PC-9 (cell line): ENCODE data around the gene FAM168A. TPM values are rescaled to one million over a fixed set of nuclear protein-coding genes. Genes with fewer than 3 reads are reported as not detected.

Source experiments
- BruUV-seq: library from RNA; stranded (reverse); fragments of 400-500 nt; replicated peaks from 2 replicates; lab custom pipeline; 2021; lab: Mats Ljungman, UMichigan
- CTCF ChIA-PET: fragments of 300-600 bp; sonication (Branson Sonifier 250); formaldehyde crosslinking; loops from one replicate; lab custom pipeline; 2022; ENCODE audit warnings: antibody characterized with exemption; lab: Charles Lee
- POLR2A ChIA-PET: fragments of 300-600 bp; sonication (Branson Sonifier 250); formaldehyde crosslinking; loops from one replicate; lab custom pipeline; 2022; ENCODE audit warnings: antibody characterized with exemption; ENCODE audit not compliant: unreplicated experiment; lab: Charles Lee
- DNase-seq, 2 experiments: peaks; one replicate each; pipeline versions ENCODE4 v3.0.0 to v3.0.0-alpha.2; 2015 to 2022; ENCODE audit warnings: mixed read lengths in 1 of 2
- H2AFZ ChIP-seq: fragments of 200-600 bp; sonication (generic); 2 replicates; pipeline ENCODE4 v1.8.1; 2017; ENCODE audit warnings: antibody characterized with exemption
- H3F3A ChIP-seq: fragments of 200-600 bp; sonication (generic); 2 replicates; pipeline ENCODE4 v1.8.1; 2017; ENCODE audit warnings: antibody characterized with exemption, mild to moderate bottlenecking, low read depth; ENCODE audit not compliant: insufficient read depth
- H3K27ac ChIP-seq: fragments of 200-600 bp; sonication (generic); 2 replicates; pipeline ENCODE4 v1.6.1; 2016; ENCODE audit warnings: mixed run types
- H3K27me3 ChIP-seq: fragments of 200-600 bp; sonication (generic); 2 replicates; pipeline ENCODE4 v1.6.1; 2016; ENCODE audit warnings: low read depth, mixed run types; ENCODE audit not compliant: insufficient read depth
- H3K36me3 ChIP-seq: fragments of 200-600 bp; sonication (generic); 2 replicates; pipeline ENCODE4 v1.6.1; 2016; ENCODE audit warnings: low read depth, mixed run types
- H3K4me1 ChIP-seq: fragments of 200-600 bp; sonication (generic); replicated peaks from 2 replicates; pipeline ENCODE4 v1.6.1; 2016; ENCODE audit warnings: mixed run types; ENCODE audit not compliant: insufficient read depth
- H3K4me2 ChIP-seq: fragments of 200-600 bp; sonication (generic); 2 replicates; pipeline ENCODE4 v1.6.1; 2017; ENCODE audit warnings: mixed run types
- H3K4me3 ChIP-seq: fragments of 200-600 bp; sonication (generic); 2 replicates; pipeline ENCODE4 v1.6.1; 2016; ENCODE audit warnings: mixed run types
- H3K79me2 ChIP-seq: fragments of 200-600 bp; sonication (generic); 2 replicates; pipeline ENCODE4 v1.6.1; 2017; ENCODE audit warnings: low read depth, mixed run types
- H3K9me2 ChIP-seq: fragments of 200-600 bp; sonication (generic); 2 replicates; pipeline ENCODE4 v1.8.1; 2017; ENCODE audit warnings: mild to moderate bottlenecking; ENCODE audit not compliant: insufficient read depth
- H3K9me3 ChIP-seq: fragments of 200-600 bp; sonication (generic); 2 replicates; pipeline ENCODE4 v1.8.1; 2016; ENCODE audit warnings: low read depth; ENCODE audit not compliant: insufficient read depth
- H4K20me1 ChIP-seq: fragments of 200-600 bp; sonication (generic); 2 replicates; pipeline ENCODE4 v1.8.1; 2017; ENCODE audit not compliant: insufficient read depth
- CTCF ChIP-seq: fragments of 200-600 bp; sonication (generic); conservative IDR thresholded peaks from 2 replicates; pipeline ENCODE4 v1.6.1; 2017; ENCODE audit warnings: mixed run types, antibody characterized with exemption, mild to moderate bottlenecking, moderate library complexity
- EZH2 ChIP-seq: fragments of 200-600 bp; sonication (generic); IDR thresholded peaks from 2 replicates; pipeline ENCODE4 v1.8.0; 2017; ENCODE audit warnings: antibody characterized with exemption, low read depth
- intact Hi-C: fragments of 100-400 bp; cut with micrococcal nuclease; formaldehyde crosslinking; loops from one replicate; pipeline ENCODE4 v1.10.0; 2022; ENCODE audit not compliant: unreplicated experiment
- total RNA-seq: library from RNA; stranded (reverse); gene quantifications from 2 replicates; pipeline ENCODE4 v1.2.3, GENCODE V29; 2021

FAM168A gene
- total RNA-seq, 1 experiment from 2014 or later: 51.2 TPM

DNA sequence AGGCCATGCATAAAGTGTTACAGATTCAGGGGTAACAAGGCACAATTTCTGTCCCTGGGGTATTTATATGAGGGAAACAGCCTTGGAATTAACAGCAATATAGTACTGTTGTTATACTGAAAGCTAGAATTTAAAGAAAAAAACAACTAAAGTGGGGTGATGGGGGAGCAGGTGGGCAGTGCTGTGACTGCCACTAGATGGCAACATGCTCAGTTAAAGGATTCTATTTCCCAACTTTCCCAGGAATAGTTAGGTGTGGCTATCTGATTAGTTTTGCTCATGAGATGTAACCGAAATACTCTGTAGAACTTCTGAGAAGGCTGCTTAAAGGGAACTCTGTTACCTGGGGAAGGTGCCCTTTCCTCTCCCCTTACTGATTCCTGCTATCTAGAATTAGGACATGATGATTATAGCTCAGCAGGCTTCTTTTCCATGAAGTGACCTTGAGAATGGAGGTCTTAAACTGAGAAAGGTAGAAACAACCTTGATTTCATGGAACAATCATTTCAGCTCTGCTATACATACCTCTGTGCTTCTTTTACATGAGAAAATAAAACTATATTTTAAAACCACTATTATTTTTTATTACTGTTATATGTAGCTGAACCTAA is 119.1 kb downstream of the FAM168A start:
- intact Hi-C loops: loop anchor here (1.0 kb wide), 4 partner anchors 15 to 182 kb away; partner anchors contain the start of gene FAM168A
- Histone ChIP-seq H3K9me3 (peaks cover 9% of the 10 kb centered on the region; the same call in 1 of the 2 replicates), H4K20me1 (no peaks in the 10 kb centered on the region; the same call in 1 of the 2 replicates), H3K79me2 (no peaks in the 10 kb centered on the region), H3K36me3 (no peaks in the 10 kb centered on the region), H3K4me2 (peak overlapping the region; percentile 29; the same call in 1 of the 2 replicates), H3K27me3 (no peaks in the 10 kb centered on the region), H3F3A (no peaks in the 10 kb centered on the region), H2AFZ (no peak overlapping the region), H3K4me1 (0 out of 2 replicates have a peak, but pooled peaks cover 6% of the 10 kb centered on the region), H3K9me2 (no peaks in the 10 kb centered on the region), H3K4me3 (no peak overlapping the region), H3K27ac (no peak overlapping the region)
- no TSS peak for BruUV-seq
- ChIA-PET CTCF (interaction anchor here (0.6 to 2.3 kb wide), 10 partner anchors 11 to 182 kb away, joined by 3 to 17 read pairs (median 4); no protein-coding TSS in a partner anchor), POLR2A (interaction anchor here (0.6 to 0.7 kb wide), 3 partner anchors 15 to 186 kb away, joined by 3 to 7 read pairs (median 4); no protein-coding TSS in a partner anchor)
- no peak for TF ChIP-seq EZH2
- peak; percentile 85 for TF ChIP-seq CTCF
- peak; percentile 26 to 54 for DNase-seq

GRCh38 chr11:73477518-73477917 is 120.4 kb downstream of the FAM168A start:
- no peak for DNase-seq
- POLR2A ChIA-PET: no interaction called here
- no peak overlapping the region for H2AFZ ChIP-seq
- peaks cover 9% of the 10 kb centered on the region; the same call in 1 of the 2 replicates for H3K9me3 ChIP-seq
- BruUV-seq: no TSS peak
- intact Hi-C loops: no loop called here
- H3K4me1 ChIP-seq: 0 out of 2 replicates have a peak, but pooled peaks cover 6% of the 10 kb centered on the region
- H3K4me2 ChIP-seq: no peak overlapping the region
- no peak overlapping the region for H3K4me3 ChIP-seq
- CTCF ChIA-PET: no interaction called here
- no peaks in the 10 kb centered on the region for H3F3A ChIP-seq
- H3K79me2 ChIP-seq: no peaks in the 10 kb centered on the region
- H3K27ac ChIP-seq: no peak overlapping the region
- no peaks in the 10 kb centered on the region for H3K36me3 ChIP-seq
- no peaks in the 10 kb centered on the region; the same call in 1 of the 2 replicates for H4K20me1 ChIP-seq
- no peak for TF ChIP-seq EZH2
- no peak for TF ChIP-seq CTCF
- H3K9me2 ChIP-seq: no peaks in the 10 kb centered on the region
- no peaks in the 10 kb centered on the region for H3K27me3 ChIP-seq

GRCh38 chr11:73475549-73476095 is 122.3 kb downstream of the FAM168A start:
- no peak for TF ChIP-seq EZH2
- TF ChIP-seq CTCF: no peak
- H3K36me3 ChIP-seq: no peaks in the 10 kb centered on the region
- no peak overlapping the region for H3K4me3 ChIP-seq
- H3F3A ChIP-seq: no peaks in the 10 kb centered on the region
- ChIA-PET CTCF (no interaction called here), POLR2A (interaction anchor here (0.9 kb wide), 1 partner anchor 353 kb away, joined by 4 read pairs; no protein-coding TSS in a partner anchor)
- peaks cover 9% of the 10 kb centered on the region; the same call in 1 of the 2 replicates for H3K9me3 ChIP-seq
- no peaks in the 10 kb centered on the region; the same call in 1 of the 2 replicates for H4K20me1 ChIP-seq
- H3K79me2 ChIP-seq: no peaks in the 10 kb centered on the region
- 0 out of 2 replicates have a peak, but pooled peaks cover 6% of the 10 kb centered on the region for H3K4me1 ChIP-seq
- no peak for DNase-seq
- no peak overlapping the region for H3K27ac ChIP-seq
- intact Hi-C loops: no loop called here
- H2AFZ ChIP-seq: no peak overlapping the region
- no peaks in the 10 kb centered on the region for H3K27me3 ChIP-seq
- no TSS peak for BruUV-seq
- H3K9me2 ChIP-seq: no peaks in the 10 kb centered on the region
- H3K4me2 ChIP-seq: no peak overlapping the region
